ENCODE results near the gene RND2. TPM values are rescaled to one million over a fixed set of nuclear protein-coding genes. Genes with fewer than 3 reads are reported as not detected.
A peak's percentile ranks its signal among the peaks of the same experiment; 100 is the strongest.

The RND2 gene
- total and polyA plus RNA-seq, 9 of the 15 experiments (the other 6 are each of a cell fraction or from before 2014, with no cell fraction given): 0.15 to 1.9 (median 0.98) TPM

DNA sequence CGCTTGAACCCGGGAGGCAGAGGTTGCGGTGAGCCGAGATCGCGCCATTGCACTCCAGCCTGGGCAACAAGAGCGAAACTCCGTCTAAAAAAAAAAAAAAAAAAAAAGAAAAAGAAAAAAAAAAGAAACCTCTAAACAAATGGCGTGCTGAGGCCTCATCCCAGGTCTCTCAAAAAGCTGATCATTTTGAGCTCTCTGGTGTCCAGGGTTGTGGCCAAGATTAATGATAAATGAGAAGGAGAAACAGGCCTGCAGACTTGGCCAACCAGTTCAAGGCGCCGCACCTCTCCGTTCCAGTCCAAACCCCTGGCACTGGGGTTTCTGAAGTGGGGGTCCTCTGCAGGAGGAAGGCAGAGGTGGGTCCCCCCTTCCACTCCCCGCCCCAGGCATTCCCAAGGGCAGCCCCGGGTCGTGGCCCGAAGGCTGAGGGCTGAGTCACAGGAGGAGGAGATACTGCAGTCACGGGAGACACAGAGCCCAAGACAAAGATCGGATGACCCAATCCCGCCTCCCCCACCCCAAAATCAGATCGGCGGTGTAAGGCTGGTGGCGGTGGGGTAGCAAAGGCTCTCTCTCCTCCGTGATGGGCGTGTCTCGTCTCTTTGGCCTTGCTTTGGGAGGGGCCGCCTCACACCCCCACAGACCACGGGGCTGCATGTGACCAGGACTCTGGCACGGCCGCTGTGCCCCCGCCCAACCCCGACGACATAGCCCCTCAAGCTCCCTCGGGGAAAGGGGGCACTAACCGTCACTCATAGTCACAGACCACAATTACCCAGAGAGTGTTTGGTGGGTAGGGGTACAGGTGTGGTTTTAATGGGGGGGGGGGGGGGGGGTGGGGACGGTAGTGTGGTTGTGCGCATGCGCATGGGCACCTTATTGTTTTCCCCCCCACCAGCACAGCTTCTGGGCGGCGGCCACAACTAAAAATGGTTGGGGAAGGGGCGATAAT, 4.0 kb upstream of the RND2 start (continued):
- TF ChIP-seq, protein P1, sequence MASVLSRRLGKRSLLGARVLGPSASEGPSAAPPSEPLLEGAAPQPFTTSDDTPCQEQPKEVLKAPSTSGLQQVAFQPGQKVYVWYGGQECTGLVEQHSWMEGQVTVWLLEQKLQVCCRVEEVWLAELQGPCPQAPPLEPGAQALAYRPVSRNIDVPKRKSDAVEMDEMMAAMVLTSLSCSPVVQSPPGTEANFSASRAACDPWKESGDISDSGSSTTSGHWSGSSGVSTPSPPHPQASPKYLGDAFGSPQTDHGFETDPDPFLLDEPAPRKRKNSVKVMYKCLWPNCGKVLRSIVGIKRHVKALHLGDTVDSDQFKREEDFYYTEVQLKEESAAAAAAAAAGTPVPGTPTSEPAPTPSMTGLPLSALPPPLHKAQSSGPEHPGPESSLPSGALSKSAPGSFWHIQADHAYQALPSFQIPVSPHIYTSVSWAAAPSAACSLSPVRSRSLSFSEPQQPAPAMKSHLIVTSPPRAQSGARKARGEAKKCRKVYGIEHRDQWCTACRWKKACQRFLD (CRISPR knock-in tag; IDR thresholded peaks at IDR 0.05): peak; percentile 78
- TF ChIP-seq ELF4 (CRISPR knock-in tag; IDR thresholded peaks at IDR 0.05) (no peak), POLR2AphosphoS5 (IDR thresholded peaks at IDR 0.05; ENCODE audit: control insufficient read depth, insufficient read depth, low read depth, low read length) (no peak), BCOR (IDR thresholded peaks at IDR 0.05) (peak; percentile 60), SP2 (IDR thresholded peaks at IDR 0.05; ENCODE audit: extremely low read depth, low read depth, low read length, poor library complexity, severe bottlenecking) (no peak), MED1 (CRISPR knock-in tag; IDR thresholded peaks at IDR 0.05; ENCODE audit: borderline replicate concordance) (no peak), KAT8 (IDR thresholded peaks at IDR 0.05; ENCODE audit: low read depth) (no peak), HEY1 (CRISPR knock-in tag; IDR thresholded peaks at IDR 0.05; ENCODE audit: borderline replicate concordance) (no peak)
- TF ChIP-seq, protein P2, sequence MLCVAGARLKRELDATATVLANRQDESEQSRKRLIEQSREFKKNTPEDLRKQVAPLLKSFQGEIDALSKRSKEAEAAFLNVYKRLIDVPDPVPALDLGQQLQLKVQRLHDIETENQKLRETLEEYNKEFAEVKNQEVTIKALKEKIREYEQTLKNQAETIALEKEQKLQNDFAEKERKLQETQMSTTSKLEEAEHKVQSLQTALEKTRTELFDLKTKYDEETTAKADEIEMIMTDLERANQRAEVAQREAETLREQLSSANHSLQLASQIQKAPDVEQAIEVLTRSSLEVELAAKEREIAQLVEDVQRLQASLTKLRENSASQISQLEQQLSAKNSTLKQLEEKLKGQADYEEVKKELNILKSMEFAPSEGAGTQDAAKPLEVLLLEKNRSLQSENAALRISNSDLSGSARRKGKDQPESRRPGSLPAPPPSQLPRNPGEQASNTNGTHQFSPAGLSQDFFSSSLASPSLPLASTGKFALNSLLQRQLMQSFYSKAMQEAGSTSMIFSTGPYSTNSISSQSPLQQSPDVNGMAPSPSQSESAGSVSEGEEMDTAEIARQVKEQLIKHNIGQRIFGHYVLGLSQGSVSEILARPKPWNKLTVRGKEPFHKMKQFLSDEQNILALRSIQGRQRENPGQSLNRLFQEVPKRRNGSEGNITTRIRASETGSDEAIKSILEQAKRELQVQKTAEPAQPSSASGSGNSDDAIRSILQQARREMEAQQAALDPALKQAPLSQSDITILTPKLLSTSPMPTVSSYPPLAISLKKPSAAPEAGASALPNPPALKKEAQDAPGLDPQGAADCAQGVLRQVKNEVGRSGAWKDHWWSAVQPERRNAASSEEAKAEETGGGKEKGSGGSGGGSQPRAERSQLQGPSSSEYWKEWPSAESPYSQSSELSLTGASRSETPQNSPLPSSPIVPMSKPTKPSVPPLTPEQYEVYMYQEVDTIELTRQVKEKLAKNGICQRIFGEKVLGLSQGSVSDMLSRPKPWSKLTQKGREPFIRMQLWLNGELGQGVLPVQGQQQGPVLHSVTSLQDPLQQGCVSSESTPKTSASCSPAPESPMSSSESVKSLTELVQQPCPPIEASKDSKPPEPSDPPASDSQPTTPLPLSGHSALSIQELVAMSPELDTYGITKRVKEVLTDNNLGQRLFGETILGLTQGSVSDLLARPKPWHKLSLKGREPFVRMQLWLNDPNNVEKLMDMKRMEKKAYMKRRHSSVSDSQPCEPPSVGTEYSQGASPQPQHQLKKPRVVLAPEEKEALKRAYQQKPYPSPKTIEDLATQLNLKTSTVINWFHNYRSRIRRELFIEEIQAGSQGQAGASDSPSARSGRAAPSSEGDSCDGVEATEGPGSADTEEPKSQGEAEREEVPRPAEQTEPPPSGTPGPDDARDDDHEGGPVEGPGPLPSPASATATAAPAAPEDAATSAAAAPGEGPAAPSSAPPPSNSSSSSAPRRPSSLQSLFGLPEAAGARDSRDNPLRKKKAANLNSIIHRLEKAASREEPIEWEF (CRISPR knock-in tag; IDR thresholded peaks at IDR 0.05): no peak
- TF ChIP-seq, protein P3, sequence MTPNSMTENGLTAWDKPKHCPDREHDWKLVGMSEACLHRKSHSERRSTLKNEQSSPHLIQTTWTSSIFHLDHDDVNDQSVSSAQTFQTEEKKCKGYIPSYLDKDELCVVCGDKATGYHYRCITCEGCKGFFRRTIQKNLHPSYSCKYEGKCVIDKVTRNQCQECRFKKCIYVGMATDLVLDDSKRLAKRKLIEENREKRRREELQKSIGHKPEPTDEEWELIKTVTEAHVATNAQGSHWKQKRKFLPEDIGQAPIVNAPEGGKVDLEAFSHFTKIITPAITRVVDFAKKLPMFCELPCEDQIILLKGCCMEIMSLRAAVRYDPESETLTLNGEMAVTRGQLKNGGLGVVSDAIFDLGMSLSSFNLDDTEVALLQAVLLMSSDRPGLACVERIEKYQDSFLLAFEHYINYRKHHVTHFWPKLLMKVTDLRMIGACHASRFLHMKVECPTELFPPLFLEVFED (CRISPR knock-in tag; conservative IDR thresholded peaks at IDR 0.05): no peak
- TF ChIP-seq, protein P4, sequence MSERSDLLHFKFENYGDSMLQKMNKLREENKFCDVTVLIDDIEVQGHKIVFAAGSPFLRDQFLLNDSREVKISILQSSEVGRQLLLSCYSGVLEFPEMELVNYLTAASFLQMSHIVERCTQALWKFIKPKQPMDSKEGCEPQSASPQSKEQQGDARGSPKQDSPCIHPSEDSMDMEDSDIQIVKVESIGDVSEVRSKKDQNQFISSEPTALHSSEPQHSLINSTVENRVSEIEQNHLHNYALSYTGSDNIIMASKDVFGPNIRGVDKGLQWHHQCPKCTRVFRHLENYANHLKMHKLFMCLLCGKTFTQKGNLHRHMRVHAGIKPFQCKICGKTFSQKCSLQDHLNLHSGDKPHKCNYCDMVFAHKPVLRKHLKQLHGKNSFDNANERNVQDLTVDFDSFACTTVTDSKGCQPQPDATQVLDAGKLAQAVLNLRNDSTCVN (CRISPR knock-in tag; IDR thresholded peaks at IDR 0.05): no peak
- TF ChIP-seq, protein P5, sequence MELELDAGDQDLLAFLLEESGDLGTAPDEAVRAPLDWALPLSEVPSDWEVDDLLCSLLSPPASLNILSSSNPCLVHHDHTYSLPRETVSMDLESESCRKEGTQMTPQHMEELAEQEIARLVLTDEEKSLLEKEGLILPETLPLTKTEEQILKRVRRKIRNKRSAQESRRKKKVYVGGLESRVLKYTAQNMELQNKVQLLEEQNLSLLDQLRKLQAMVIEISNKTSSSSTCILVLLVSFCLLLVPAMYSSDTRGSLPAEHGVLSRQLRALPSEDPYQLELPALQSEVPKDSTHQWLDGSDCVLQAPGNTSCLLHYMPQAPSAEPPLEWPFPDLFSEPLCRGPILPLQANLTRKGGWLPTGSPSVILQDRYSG (tag; conservative IDR thresholded peaks at IDR 0.05; ENCODE audit: low read depth): no peak
- TF ChIP-seq, protein P6, sequence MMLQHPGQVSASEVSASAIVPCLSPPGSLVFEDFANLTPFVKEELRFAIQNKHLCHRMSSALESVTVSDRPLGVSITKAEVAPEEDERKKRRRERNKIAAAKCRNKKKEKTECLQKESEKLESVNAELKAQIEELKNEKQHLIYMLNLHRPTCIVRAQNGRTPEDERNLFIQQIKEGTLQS (IDR thresholded peaks at IDR 0.05): peak; percentile 97
- TF ChIP-seq, protein P6 (CRISPR knock-in tag; conservative IDR thresholded peaks at IDR 0.05): no peak

Measured in K562 (cell line).